Progenitor cell of endocrine pancreas (in vitro differentiated cells): Measurements from ENCODE around the gene ECHS1. TPM values are rescaled to one million over a fixed set of nuclear protein-coding genes. Genes with fewer than 3 reads are reported as not detected.

Source experiments
- DNase-seq: peaks from one replicate; pipeline ENCODE4 v3.0.0; 2021; ENCODE audit warnings: low spot score; ENCODE audit not compliant: unreplicated experiment
- H3K27ac Mint-ChIP-seq: 2 replicates; pipeline ENCODE4 v1.8.0; 2021; ENCODE audit warnings: mild to moderate bottlenecking, moderate library complexity, mixed read lengths
- H3K27me3 Mint-ChIP-seq: 2 replicates; pipeline ENCODE4 v1.8.0; 2021; ENCODE audit warnings: mixed read lengths
- H3K36me3 Mint-ChIP-seq: 2 replicates; pipeline ENCODE4 v1.8.0; 2022; ENCODE audit warnings: mixed read lengths; ENCODE audit not compliant: insufficient read depth
- H3K4me1 Mint-ChIP-seq: 2 replicates; pipeline ENCODE4 v1.8.0; 2021; ENCODE audit warnings: low read depth, mixed read lengths
- H3K4me3 Mint-ChIP-seq: 2 replicates; pipeline ENCODE4 v1.8.0; 2021; ENCODE audit warnings: low read depth, mild to moderate bottlenecking, moderate library complexity, mixed read lengths
- H3K9me3 Mint-ChIP-seq: 2 replicates; pipeline ENCODE4 v1.8.0; 2021; ENCODE audit warnings: low read depth, mixed read lengths
- total RNA-seq: library from RNA; stranded (reverse); gene quantifications from 2 replicates; pipeline ENCODE4 v1.2.1, GENCODE V29; 2021
- TF ChIP-seq, protein P1 (sequence below): fragments of 200-600 bp; sonication (generic); IDR thresholded peaks from one replicate; pipeline ENCODE4 v1.5.0; 2021; ENCODE audit warnings: antibody characterized with exemption, mild to moderate bottlenecking; ENCODE audit not compliant: unreplicated experiment

The ECHS1 gene
- total RNA-seq, 1 donor from 2014 or later, result 91.4 TPM

- Mint-ChIP-seq H3K9me3 (peaks cover 5% of the 10 kb centered on the region), H3K27me3 (peaks cover 35% of the 10 kb centered on the region), H3K4me1 (no peaks in the 10 kb centered on the region), H3K27ac (no peak overlapping the region), H3K4me3 (no peak overlapping the region), H3K36me3 (no peaks in the 10 kb centered on the region)
- TF ChIP-seq, protein P1, sequence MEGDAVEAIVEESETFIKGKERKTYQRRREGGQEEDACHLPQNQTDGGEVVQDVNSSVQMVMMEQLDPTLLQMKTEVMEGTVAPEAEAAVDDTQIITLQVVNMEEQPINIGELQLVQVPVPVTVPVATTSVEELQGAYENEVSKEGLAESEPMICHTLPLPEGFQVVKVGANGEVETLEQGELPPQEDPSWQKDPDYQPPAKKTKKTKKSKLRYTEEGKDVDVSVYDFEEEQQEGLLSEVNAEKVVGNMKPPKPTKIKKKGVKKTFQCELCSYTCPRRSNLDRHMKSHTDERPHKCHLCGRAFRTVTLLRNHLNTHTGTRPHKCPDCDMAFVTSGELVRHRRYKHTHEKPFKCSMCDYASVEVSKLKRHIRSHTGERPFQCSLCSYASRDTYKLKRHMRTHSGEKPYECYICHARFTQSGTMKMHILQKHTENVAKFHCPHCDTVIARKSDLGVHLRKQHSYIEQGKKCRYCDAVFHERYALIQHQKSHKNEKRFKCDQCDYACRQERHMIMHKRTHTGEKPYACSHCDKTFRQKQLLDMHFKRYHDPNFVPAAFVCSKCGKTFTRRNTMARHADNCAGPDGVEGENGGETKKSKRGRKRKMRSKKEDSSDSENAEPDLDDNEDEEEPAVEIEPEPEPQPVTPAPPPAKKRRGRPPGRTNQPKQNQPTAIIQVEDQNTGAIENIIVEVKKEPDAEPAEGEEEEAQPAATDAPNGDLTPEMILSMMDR, result no peak
- DNase-seq, result no peak
Observed at GRCh38 chr10:133341983-133342382, 31.2 kb downstream of the ECHS1 start.

- TF ChIP-seq, protein P1, result no peak
- DNase-seq, result no peak
- Mint-ChIP-seq H3K4me1 (peaks cover under 1% of the 10 kb centered on the region), H3K36me3 (no peaks in the 10 kb centered on the region), H3K27ac (no peak overlapping the region), H3K9me3 (no peaks in the 10 kb centered on the region), H3K27me3 (peaks cover 27% of the 10 kb centered on the region), H3K4me3 (no peak overlapping the region)
Observed at GRCh38 chr10:133339708-133340380, 33.3 kb downstream of the ECHS1 start.

DNA sequence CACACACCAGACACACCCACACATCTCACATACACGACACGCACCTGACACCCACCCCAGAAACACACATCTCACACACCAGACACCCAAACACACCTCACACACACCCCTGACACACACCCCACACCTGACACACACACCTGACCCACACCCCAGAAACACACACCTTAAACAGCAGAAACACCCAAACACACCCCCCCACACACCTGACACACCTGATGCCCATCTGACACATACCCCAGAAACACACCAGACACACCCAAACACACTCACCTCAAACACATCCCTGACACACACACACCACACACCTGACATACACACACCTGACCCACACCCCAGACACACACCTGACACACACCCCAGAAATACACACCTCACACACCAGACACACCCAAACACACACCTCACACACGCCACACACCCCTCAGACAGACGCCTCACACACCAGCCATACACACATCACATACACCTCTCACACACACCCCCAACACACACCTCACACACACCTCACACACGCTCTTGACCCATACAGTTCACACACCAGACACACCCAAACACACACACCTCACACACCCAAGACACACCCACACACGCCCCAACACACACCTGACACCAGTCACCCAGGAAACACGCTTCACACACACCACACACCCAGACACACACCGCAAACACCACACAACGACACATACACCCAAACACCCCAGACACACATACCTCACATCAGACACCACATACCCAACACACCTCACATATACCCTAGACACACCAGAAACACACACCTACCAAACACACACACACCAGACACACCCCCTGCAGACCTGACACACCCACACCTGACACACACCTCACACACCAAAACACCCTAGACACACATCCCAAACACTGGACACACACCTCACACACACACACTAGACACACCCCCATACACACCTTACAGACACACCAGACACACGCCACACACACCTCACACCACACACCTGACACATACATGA is 34.8 kb downstream of the ECHS1 start:
- Mint-ChIP-seq H3K4me1 (peaks cover 2% of the 10 kb centered on the region), H3K9me3 (no peaks in the 10 kb centered on the region), H3K27me3 (peaks cover 27% of the 10 kb centered on the region), H3K36me3 (peaks cover 1% of the 10 kb centered on the region), H3K27ac (no peak overlapping the region), H3K4me3 (no peak overlapping the region)
- TF ChIP-seq, protein P1, result no peak
- no peak for DNase-seq

GRCh38 chr10:133337370-133337725 is 35.8 kb downstream of the ECHS1 start:
- Mint-ChIP-seq H3K4me1 (peaks cover 2% of the 10 kb centered on the region), H3K27me3 (peaks cover 31% of the 10 kb centered on the region), H3K9me3 (peaks cover 4% of the 10 kb centered on the region), H3K27ac (no peak overlapping the region), H3K4me3 (no peak overlapping the region), H3K36me3 (peaks cover 1% of the 10 kb centered on the region)
- no peak for DNase-seq
- TF ChIP-seq, protein P1, result no peak

- H3K4me1 Mint-ChIP-seq, result peaks cover 2% of the 10 kb centered on the region
- peaks cover 33% of the 10 kb centered on the region for H3K27me3 Mint-ChIP-seq
- DNase-seq, result no peak
- H3K4me3 Mint-ChIP-seq, result no peak within 1 kb of the TSS
- no peak within 1 kb of the TSS for H3K27ac Mint-ChIP-seq
- H3K9me3 Mint-ChIP-seq, result peaks cover 4% of the 10 kb centered on the region
- TF ChIP-seq, protein P1, result no peak
- H3K36me3 Mint-ChIP-seq, result peaks cover 1% of the 10 kb centered on the region
Observed at GRCh38 chr10:133336577-133337369, 36.4 kb downstream of the ECHS1 start, which contains the start of gene CALY. TSS of gene CALY (minus strand) at chr10:133336896. CDS start at chr10:133328989, 7,907 bp downstream.
